Measurements from ENCODE around the gene TRRAP.

The TRRAP gene

DNA sequence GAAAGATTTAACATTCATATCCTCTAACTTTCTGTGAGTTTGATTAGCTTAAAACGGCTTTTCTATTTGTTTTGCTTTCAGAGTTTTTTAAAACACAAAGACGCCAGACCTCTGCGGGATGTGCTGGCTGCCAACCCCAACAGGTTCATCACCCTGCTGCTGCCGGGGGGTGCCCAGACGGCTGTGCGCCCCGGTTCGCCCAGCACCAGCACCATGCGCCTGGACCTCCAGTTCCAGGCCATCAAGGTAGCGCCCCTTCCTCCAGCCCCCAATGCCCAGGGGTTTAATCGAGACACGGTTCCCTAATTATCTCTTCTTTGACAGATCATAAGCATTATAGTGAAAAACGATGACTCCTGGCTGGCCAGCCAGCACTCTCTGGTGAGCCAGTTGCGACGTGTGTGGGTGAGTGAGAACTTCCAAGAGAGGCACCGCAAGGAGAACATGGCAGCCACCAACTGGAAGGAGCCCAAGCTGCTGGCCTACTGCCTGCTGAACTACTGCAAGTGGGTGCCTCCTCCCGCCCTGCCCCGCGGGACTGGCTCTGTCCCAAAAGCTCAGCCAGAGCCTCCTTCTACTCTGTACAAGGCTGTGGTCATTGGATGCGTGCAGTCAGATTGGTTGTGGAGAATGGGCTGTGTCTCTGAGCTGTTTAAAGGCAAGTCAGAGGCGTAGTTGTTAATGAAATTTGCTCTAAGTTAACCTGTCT lies 71.2 kb downstream of the TRRAP start:
- no peak for DNase-seq (ENCODE audit: low spot score)

DNA sequence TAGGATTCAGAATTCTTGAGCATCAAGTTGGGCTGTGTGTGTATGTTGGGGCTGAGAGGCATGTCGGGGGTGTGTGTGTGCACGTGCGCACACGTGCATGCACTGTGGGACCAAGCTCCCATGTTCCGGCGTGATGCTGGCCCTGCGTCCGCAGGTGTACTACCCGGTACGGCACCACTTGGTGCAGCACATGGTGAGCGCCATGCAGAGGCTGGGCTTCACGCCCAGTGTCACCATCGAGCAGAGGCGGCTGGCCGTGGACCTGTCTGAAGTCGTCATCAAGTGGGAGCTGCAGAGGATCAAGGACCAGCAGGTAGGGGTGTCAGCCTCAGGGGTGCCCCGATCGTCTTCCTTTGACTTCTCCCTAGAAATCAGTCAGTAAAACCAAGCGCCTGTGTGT lies 77.7 kb downstream of the TRRAP start:
- no peak for DNase-seq (ENCODE audit: low spot score)

GRCh38 chr7:98956469-98956868 lies 78.1 kb downstream of the TRRAP start:
- DNase-seq (ENCODE audit: low spot score): no peak

GRCh38 chr7:98956937-98957336 lies 78.6 kb downstream of the TRRAP start:
- DNase-seq (ENCODE audit: low spot score): no peak

GRCh38 chr7:98957766-98958165 lies 79.4 kb downstream of the TRRAP start:
- no peak for DNase-seq (ENCODE audit: low spot score)

DNA sequence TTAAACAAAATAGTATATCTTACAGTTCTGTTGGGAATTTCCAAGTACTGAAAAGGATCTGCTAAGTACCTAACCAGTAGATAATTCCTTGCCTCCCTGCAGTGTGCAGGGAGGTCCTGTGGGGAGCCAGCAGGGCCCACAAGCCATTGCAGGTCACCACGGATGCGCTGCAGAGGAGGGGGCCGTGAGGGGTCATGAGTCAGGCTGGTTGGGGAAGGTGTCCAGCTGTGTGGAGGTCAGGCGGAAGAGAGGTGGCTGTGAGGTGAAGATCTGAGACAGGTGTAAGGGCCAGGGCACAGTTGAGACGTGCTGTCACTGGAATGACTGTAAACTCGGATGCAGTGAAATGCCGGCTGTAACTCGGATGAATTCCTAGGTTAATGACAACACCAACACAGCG lies 80.6 kb downstream of the TRRAP start:
- DNase-seq (ENCODE audit: low spot score): no peak

DNA sequence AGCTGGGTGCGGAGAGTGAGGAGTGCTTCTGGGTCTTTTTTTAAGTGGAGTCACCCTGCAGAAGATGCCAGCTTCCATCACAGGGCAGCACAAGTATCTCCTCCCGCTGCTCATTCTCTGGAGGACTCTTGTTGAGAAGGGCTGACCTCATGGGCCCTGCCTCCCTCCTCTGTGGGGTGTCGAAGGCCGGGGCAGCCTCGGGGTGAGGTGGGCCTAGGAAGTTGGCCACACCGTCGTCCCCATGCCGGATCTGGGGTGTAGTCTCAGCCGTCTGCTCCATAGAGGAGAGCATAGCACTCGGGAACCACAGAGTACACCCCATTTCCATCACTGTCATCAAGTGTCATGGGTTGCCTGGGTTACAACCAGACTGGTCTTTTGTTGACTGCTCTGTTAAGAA lies 85.0 kb downstream of the TRRAP start:
- no peak for DNase-seq (ENCODE audit: low spot score)

- no peak for DNase-seq (ENCODE audit: low spot score)
Measured at GRCh38 chr7:98964596-98964995, 86.3 kb downstream of the TRRAP start.

- DNase-seq (ENCODE audit: low spot score): no peak
Measured at GRCh38 chr7:98968621-98969020, 90.3 kb downstream of the TRRAP start.

DNA sequence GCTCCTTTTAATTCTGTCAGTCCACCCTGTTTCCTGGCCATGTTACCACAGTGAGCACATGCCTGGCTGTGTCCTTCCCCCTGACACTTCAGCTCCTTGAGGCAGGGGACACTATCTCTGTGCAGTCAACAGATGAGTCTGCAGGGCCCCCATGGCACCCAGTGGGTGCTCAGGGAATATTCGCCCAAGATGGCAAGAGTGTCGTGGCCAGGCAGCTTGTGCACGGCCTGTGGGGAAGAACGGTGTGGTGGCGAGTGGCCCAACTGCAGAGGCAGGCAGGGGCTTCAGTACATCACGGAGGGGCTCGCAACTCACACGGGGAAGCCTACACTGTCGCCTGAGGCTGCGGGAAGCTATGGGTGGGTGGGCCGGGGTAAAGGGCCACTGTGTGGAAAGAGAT lies 91.1 kb downstream of the TRRAP start:
- no peak for DNase-seq (ENCODE audit: low spot score)

DNA sequence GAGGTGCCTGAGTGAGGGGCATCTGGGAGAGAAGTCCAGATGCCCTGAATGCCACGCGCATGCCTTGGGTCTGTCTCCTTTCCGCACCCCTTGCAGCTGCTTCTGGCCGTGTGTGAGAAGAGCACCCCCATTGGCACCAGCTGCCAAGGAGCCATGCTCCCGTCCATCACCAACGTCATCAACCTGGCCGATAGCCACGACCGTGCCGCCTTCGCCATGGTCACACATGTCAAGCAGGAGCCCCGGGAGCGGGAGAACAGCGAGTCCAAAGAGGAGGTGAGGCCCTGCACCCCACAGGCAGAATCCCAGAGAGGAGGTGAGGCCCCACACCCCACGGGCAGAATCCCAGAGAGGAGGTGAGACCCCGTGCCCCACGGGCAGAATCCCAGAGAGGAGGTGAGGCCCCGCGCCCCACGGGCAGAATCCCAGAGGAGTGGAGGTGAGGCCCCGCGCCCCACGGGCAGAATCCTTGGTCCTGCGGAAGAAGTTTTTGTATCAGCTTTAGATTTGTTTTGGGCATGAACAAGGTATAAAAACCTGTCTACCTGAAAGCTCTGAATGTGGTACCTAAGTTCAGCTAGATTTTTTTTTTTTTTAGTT lies 91.8 kb downstream of the TRRAP start:
- DNase-seq (ENCODE audit: low spot score): no peak

GRCh38 chr7:98970805-98971204 lies 92.5 kb downstream of the TRRAP start:
- no peak for DNase-seq (ENCODE audit: low spot score)

DNA sequence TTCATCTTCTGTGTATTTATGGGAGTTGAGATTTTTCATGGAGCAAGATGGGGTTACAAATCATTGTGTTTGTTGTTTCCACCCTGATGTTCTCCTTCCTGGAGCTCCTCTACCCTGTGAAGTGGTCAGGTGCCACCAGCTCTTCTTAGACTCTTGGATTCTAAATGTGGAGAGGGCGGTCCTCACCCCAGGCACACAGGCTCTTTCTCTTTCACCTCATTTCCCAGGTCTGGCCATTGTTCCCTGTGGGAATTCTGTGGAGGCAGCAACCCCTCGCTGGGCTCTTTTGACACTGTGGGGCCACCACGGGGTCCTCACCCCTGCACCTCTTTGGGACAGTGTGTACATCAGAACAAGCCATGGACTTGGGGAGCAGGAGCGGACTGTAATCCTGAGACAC lies 95.9 kb downstream of the TRRAP start:
- DNase-seq (ENCODE audit: low spot score): no peak

DNA sequence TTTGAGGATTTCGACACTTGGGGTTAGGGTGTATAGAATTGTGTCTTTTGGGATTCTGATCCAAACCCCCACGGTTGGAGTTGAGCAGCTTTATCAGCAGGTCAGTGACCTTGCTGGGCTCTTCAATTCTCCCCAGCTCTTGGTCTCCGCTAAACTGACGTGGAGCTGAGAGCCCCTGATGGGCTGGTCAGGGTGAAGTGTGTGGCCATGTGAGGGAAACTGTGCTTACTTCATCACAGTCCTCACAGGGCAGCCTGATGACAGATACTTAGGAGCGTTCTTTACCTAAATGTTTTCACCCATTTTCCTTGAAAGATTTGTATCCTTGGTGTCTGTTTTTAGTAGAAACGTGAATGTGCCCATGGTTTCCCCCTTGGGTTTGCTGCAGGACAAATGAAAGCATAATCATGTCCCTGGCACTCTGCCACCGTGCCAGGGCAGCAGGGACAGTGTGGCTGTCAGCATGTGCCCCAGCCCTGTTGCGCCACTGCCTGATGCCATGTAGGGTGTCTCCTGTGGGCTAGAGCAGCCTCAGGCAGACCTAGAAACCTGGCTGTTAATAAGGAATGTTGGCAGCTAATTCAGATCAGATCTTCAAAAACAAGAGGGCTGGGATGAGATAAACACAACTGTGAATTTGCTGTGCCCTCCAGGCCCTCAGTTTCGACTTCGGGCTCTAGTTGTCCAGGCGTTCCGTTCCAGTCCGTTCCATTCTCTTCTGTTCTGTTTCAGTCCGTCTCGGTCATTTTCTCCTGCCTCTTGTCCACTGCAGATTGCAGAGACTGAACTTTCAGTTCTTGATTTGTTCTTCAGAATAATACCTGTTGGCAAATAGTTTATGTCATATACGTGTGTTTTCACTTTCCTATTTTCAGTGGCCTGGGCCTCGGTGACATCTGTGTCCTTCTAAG lies 96.8 kb downstream of the TRRAP start:
- DNase-seq (ENCODE audit: low spot score): no peak

- DNase-seq (ENCODE audit: low spot score): no peak
Measured at GRCh38 chr7:98976396-98977185, 98.3 kb downstream of the TRRAP start.

DNA sequence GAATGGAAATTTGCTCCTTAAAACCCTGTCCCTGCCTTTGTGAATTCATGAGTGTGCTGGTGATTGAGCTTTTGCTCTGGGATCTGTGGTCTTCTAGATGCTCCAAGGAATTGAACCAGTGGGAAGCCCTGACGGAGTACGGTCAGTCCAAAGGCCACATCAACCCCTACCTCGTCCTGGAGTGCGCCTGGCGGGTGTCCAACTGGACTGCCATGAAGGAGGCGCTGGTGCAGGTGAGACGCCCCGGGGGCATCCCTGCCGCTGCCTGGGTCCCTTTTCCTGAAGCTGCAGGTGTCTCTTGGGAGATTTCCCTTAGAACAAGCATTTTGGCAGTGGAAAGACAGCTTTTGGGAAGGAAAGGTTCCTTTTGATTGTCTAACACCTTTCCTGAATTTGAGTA lies 100.3 kb downstream of the TRRAP start:
- no peak for DNase-seq (ENCODE audit: low spot score)

GRCh38 chr7:98981701-98982100 lies 103.4 kb downstream of the TRRAP start:
- DNase-seq (ENCODE audit: low spot score): no peak

GRCh38 chr7:98982686-98983085 lies 104.4 kb downstream of the TRRAP start:
- no peak for DNase-seq (ENCODE audit: low spot score)

DNA sequence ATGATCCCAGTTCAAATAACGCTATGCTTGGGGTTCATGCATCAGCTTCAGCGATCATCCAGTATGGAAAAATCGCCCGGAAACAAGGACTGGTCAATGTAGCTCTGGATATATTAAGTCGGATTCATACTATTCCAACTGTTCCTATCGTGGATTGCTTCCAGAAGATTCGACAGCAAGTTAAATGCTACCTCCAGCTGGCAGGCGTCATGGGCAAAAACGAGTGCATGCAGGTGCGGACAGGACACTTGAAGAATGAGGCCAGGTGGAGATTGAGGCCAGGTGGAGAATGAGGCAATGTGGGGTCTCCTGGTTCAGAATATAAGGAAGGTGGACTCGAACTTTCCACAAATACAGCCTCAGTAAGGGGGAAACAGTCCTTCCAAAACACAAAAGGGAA lies 105.8 kb downstream of the TRRAP start:
- no peak for DNase-seq (ENCODE audit: low spot score)

GRCh38 chr7:98985406-98985805 lies 107.1 kb downstream of the TRRAP start:
- no peak for DNase-seq (ENCODE audit: low spot score)

DNA sequence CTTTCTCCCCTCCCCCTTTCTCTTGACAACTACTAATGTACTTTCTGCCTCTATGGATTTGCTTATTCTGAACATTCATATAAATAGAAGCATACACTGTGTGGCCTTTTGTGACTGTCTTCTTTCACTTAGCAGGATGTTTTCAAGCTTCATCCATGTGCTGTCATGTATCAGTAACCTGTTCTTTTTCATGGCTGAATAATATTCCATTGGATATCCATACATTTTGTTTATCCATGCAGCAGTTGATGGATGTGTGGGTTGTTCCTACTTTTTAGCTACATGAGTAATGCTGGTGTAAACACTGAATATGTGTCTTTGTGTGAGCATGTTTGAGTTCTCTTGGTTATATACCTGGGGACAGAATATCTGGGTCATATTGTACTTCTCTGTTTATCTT lies 107.6 kb downstream of the TRRAP start:
- DNase-seq (ENCODE audit: low spot score): no peak

GRCh38 chr7:98988641-98989040 lies 110.3 kb downstream of the TRRAP start:
- DNase-seq (ENCODE audit: low spot score): no peak
